Right atrium auricular region (tissue), 2 donors: ENCODE data around the gene MUC12. TPM values are rescaled to one million over a fixed set of nuclear protein-coding genes. Genes with fewer than 3 reads are reported as not detected.

Experiments used
- DNase-seq: peaks from one replicate; pipeline ENCODE4 v3.0.0-alpha.2; 2019; ENCODE audit warnings: low spot score
- H3K27ac ChIP-seq, 2 donors: fragments of 200-600 bp; sonication (generic); 1 replicate in 1 of 2; 2 replicates in 1 of 2; pipeline ENCODE4 v1.5.1; 2016 to 2019
- H3K27me3 ChIP-seq, 2 donors: fragments of 200-600 bp; sonication (generic); one replicate each; pipeline versions ENCODE4 v1.5.1 to v1.6.0; 2017 to 2019
- H3K36me3 ChIP-seq: fragments of 200-600 bp; sonication (generic); one replicate; pipeline ENCODE4 v1.5.1; 2016
- H3K4me1 ChIP-seq, 2 donors: fragments of 200-600 bp; sonication (generic); one replicate each; pipeline versions ENCODE4 v1.5.1 to v1.6.0; 2017 to 2019
- H3K4me3 ChIP-seq, 2 donors: fragments of 200-600 bp; sonication (generic); 1 replicate in 1 of 2; 2 replicates in 1 of 2; pipeline ENCODE4 v1.5.1; 2017 to 2019; ENCODE audit warnings: mild to moderate bottlenecking in 1 of 2, moderate library complexity in 1 of 2
- H3K9me3 ChIP-seq, 2 donors: fragments of 200-600 bp; sonication (generic); one replicate each; pipeline ENCODE4 v1.5.1; 2019
- total RNA-seq, 2 donors: library from RNA; depleted of rRNA; stranded (reverse); fragments of >200 nt; gene quantifications; one replicate each; pipeline ENCODE4 v1.1.0, GENCODE V29; 2016
- TF ChIP-seq, protein P1 (sequence below), 2 donors: fragments of 200-600 bp; sonication (generic); IDR thresholded peaks; one replicate each; pipeline ENCODE4 v1.5.1; 2019; ENCODE audit warnings: antibody characterized with exemption in 2 of 2

MUC12 gene
- total RNA-seq, 2 donors from 2014 or later: not detected

DNA sequence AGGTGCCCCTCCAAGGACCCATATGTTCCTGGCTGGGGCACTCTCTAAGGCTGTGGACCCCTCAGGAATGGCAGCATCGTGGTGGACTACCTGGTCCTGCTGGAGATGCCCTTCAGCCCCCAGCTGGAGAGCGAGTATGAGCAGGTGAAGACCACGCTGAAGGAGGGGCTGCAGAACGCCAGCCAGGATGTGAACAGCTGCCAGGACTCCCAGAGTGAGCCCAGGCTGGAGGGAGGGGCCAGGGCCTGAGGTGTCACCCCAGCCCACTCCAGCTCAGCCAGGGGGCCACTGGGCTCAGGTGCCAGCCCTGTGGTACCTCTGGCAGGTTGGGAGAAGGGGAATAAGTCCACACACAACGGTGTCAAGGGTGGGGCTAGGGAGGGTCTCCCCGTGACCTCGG lies 4.7 kb upstream of the MUC12 start:
- Histone ChIP-seq H3K27ac (no peak overlapping the region), H3K9me3 (no peaks in the 10 kb centered on the region), H3K4me1 (peaks cover 0 to 18% of the 10 kb centered on the region in 2 donors), H3K36me3 (no peaks in the 10 kb centered on the region), H3K4me3 (no peak overlapping the region), H3K27me3 (peaks cover 16 to 26% of the 10 kb centered on the region in 2 donors)
- TF ChIP-seq, protein P1, sequence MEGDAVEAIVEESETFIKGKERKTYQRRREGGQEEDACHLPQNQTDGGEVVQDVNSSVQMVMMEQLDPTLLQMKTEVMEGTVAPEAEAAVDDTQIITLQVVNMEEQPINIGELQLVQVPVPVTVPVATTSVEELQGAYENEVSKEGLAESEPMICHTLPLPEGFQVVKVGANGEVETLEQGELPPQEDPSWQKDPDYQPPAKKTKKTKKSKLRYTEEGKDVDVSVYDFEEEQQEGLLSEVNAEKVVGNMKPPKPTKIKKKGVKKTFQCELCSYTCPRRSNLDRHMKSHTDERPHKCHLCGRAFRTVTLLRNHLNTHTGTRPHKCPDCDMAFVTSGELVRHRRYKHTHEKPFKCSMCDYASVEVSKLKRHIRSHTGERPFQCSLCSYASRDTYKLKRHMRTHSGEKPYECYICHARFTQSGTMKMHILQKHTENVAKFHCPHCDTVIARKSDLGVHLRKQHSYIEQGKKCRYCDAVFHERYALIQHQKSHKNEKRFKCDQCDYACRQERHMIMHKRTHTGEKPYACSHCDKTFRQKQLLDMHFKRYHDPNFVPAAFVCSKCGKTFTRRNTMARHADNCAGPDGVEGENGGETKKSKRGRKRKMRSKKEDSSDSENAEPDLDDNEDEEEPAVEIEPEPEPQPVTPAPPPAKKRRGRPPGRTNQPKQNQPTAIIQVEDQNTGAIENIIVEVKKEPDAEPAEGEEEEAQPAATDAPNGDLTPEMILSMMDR (IDR thresholded peaks at IDR 0.05): no peak
- DNase-seq: no peak

DNA sequence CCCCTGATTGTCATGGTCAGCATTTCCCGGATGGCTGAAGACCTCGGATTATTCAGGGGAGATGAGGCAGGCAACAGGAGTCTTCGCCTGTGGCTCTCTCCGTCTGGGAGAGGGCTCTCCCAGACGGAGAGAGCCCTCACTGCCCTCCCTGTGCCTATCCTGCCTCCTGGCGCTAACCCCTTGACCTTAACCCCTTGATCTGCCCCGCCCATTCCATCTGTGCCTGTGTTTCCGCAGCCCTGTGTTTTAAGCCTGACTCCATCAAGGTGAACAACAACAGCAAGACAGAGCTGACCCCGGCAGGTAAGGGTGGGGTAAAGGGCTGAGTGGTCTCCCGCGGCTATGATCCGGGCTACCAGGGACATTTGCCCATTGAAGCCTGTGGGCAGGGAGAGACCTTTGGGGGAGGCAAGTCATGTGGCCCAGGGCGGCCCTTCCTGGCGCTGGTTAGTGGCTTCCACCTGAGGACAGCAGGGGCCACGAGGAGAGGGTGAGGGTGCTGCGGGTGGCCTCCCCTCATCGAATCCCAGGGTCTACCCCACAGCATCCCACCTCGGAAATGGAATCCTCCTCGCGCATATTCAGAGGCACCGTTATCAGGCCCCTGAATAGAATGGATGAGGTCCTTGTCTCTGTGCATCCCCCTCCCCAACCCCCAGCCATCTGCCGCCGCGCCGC lies 4.2 kb upstream of the MUC12 start:
- Histone ChIP-seq H3K4me1 (peaks cover 0 to 18% of the 10 kb centered on the region in 2 donors), H3K9me3 (no peaks in the 10 kb centered on the region), H3K36me3 (no peaks in the 10 kb centered on the region), H3K27ac (no peak overlapping the region), H3K27me3 (peaks cover 16 to 26% of the 10 kb centered on the region in 2 donors), H3K4me3 (no peak overlapping the region)
- TF ChIP-seq, protein P1 (IDR thresholded peaks at IDR 0.05): no peak
- DNase-seq: no peak

DNA sequence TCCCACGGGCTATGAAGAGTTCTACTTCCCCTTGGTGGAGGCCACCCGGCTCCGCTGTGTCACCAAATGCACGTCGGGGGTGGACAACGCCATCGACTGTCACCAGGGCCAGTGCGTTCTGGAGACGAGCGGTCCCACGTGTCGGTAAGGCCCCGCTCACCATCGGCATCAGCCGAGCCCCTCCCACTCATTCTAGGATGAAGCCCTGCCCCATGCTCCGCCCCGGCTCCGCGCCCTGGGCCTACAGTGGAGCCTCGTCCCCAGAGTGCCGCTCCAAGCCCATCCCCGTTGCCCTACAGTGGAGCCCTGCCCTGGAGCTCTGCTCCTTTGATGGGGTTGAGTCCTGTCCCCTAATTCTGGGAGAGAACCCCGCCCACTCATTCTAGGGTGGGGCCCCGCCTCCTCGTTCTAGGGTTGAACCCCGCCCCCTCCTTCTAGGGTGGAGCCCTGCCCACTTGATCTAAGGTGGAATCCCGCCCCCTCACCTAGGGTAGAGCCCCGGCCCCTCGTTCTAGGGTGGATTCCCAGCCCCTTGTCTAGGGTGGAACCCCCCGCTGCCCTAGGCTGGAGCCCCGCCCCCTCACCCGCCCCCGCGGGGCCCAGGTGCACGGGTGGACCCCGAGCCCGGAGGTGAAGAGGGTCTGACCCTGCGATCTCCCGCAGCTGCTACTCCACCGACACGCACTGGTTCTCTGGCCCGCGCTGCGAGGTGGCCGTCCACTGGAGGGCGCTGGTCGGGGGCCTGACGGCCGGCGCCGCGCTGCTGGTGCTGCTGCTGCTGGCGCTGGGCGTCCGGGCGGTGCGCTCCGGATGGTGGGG lies 3.4 kb upstream of the MUC12 start:
- Histone ChIP-seq H3K9me3 (no peaks in the 10 kb centered on the region), H3K4me3 (peak overlapping the region in 1 of 2 donors; percentile 31), H3K27me3 (peaks cover 16 to 26% of the 10 kb centered on the region in 2 donors), H3K36me3 (no peaks in the 10 kb centered on the region), H3K27ac (no peak overlapping the region), H3K4me1 (peaks cover 0 to 18% of the 10 kb centered on the region in 2 donors)
- TF ChIP-seq, protein P1 (IDR thresholded peaks at IDR 0.05): peak; percentile 64 to 74
- peak; percentile 63 for DNase-seq

DNA sequence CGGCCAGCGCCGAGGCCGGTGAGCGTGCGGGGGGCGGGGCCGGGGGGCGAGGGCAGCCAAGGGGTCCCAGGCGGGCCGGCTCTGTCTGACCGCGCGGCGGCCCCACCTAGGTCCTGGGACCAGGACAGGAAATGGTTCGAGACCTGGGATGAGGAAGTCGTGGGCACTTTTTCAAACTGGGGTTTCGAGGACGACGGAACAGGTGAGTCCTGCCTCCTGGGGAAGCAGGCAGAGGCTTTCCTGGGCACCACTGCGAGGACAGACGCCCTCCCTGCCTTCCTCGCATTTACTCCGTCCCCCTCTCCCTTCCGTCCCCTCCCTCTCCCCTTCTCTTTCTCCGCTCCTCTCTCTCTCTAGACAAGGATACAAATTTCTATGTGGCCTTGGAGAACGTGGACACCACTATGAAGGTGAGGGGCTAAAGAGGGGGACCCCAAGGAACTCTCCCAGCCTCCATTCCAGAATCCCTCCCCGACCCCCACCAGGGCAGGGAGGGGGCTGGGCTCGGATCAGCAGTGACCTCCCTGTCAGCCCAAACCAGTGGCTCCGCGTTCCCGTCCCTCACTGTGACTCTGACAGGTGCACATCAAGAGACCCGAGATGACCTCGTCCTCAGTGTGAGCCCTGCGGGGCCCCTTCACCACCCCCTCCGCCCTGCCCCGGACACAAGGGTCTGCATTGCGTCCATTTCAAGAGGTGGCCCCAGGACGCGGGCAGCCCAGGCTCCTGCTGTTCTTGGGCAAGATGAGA lies 2.6 kb upstream of the MUC12 start:
- H3K4me3 ChIP-seq: peak overlapping the region in 1 of 2 donors; percentile 31
- H3K9me3 ChIP-seq: no peaks in the 10 kb centered on the region
- H3K4me1 ChIP-seq: peaks cover 0 to 18% of the 10 kb centered on the region in 2 donors
- no peaks in the 10 kb centered on the region for H3K36me3 ChIP-seq
- peaks cover 16 to 26% of the 10 kb centered on the region in 2 donors for H3K27me3 ChIP-seq
- TF ChIP-seq, protein P1 (IDR thresholded peaks at IDR 0.05): no peak
- no peak overlapping the region for H3K27ac ChIP-seq
- DNase-seq: no peak

DNA sequence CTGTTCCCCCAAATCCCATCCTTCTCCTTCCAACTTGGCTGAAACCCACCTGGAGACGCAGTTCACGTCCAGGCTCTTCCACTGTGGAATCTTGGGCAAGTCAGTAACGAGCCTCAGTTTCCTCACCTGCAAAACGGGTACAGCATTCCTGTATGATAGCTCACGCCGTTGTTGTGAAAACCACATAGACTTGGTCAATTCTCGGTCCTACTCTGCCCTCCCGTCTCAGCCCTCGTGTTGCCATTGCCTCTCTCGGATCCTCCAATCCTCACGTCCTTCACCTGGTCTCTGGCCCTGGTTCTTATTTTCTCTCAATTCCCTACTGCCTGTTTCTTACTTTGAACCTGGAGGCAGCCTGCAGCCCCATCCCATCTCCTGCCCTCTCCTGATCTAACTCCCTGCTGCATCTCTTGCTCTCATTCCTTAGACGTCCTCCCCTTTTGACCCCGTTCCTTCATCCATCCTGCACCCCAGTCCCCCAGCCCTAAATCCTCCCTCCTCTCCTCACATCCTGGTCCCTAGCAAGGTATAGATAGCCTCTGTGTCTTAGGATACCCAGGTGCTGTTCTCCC lies 2.0 kb upstream of the MUC12 start:
- TF ChIP-seq, protein P1 (IDR thresholded peaks at IDR 0.05): no peak
- DNase-seq: no peak
- peaks cover 0 to 18% of the 10 kb centered on the region in 2 donors for H3K4me1 ChIP-seq
- no peak overlapping the region for H3K4me3 ChIP-seq
- H3K27me3 ChIP-seq: peaks cover 16 to 26% of the 10 kb centered on the region in 2 donors
- no peaks in the 10 kb centered on the region for H3K9me3 ChIP-seq
- no peak overlapping the region for H3K27ac ChIP-seq
- no peaks in the 10 kb centered on the region for H3K36me3 ChIP-seq
